Ishikawa (cell line): Measurements from ENCODE around the gene AKAP6.

Experiments used
- CEBPB ChIP-seq: IDR thresholded peaks from 2 replicates; pipeline ENCODE4 v1.6.1; 2012
- EP300 ChIP-seq: IDR thresholded peaks from 2 replicates; pipeline ENCODE4 v1.6.1; 2012; ENCODE audit warnings: borderline replicate concordance
- NFIC ChIP-seq: IDR thresholded peaks from 2 replicates; pipeline ENCODE4 v1.6.1; 2012
- REST ChIP-seq: IDR thresholded peaks from 2 replicates; pipeline ENCODE4 v1.6.1; 2012; ENCODE audit warnings: low read depth, mild to moderate bottlenecking
- ZBTB7A ChIP-seq: IDR thresholded peaks from 2 replicates; pipeline ENCODE4 v1.6.1; 2012; ENCODE audit warnings: low read depth

GRCh38 chr14:32434880-32435279, 105.8 kb downstream of the AKAP6 start:
- no peak for TF ChIP-seq REST
- TF ChIP-seq NFIC: no peak
- no peak for TF ChIP-seq EP300
- TF ChIP-seq ZBTB7A: no peak
- TF ChIP-seq CEBPB: no peak
